ENCODE data around the gene CD48.
A peak's percentile ranks its signal among the peaks of the same experiment; 100 is the strongest.
"Not testable (repeated sequence)": the region's sequence is repeated elsewhere in the genome, so short reads cannot be mapped to it uniquely, and the experiment has no call there.

Gene CD48

DNA sequence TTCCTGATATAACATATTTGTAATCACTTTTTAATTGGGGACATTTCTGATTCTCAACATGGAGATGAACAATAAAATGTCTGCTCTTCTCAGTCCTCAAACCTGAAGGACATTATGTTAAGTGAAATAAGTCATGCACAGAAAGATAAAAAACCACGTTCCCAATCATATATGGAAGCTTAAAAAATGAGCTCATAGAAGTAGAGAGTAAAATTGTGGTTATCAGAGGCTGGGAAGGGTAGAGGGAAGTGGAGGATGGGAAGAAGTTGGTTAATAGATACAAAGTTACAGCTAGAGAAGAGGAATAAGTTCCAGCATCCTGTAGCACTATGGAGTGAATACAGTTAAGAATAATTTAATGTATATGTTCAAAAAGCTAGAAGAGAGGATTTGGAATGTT lies 1.5 kb upstream of the CD48 start:
- no peak for DNase-seq (ENCODE audit: low read depth)

DNA sequence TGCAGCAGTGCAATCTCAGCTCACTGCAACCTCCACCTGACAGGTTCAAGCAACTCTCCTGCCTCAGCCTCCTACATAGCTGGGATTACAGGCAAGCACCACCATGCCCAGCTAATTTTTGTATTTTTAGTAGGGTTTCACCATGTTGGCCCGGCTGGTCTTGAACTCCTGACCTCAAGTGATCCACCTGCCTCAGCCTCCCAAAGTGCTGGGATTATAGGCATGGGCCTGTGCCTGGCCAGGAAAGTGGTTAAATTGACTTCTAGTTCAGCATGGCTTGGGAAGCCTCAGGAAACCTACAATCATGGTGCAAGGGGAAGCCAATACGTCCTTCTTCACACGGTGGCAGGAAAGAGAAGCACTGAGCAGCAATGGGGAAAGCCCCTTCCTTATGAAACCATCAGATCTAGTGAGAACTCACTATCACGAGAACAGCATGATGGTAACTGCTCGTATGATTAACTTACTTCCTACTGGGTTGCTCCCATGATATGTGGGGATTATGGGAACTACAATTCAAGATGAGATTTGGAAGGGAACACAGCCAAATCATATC lies 981 bp upstream of the CD48 start:
- DNase-seq (ENCODE audit: low read depth), result not testable (repeated sequence)

DNA sequence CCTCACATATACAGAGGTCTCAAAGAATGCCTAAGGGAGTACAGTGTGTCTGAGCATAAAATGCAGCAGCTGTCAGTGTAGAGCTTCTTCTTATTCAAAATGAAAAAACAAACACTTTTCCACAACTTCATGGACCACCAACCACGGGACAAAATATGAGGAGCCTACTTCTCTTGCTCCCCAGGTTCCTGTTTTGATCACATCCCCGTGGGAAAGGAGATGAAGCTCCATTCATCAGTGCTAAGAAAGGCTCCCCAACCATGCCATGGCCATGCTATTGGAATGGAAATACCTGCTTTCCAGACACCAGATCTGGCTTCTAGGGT lies 383 bp downstream of the CD48 start:
- DNase-seq (ENCODE audit: low read depth), result no peak

- no peak for DNase-seq (ENCODE audit: low read depth)
Observed at GRCh38 chr1:160710517-160711252, 937 bp downstream of the CD48 start.

DNA sequence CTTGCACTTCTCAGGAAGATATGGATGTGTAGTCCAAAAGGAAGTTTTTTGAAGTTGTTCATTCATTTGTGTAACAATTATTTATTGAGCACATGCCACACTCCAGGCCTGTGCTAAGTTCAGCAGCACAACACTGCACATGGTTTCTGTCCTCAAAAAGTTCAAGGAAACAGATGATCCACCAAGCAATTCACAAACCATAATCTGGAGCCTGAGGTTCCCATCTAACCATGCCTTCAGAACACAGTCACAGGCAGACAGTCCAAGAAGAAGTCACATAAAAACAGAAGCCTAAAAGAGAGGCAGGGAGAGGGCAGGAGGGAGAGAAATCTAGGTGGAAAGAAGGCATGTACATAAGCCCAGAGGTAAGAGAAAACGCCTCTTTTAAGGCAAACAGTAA lies 1.9 kb downstream of the CD48 start:
- no peak for DNase-seq (ENCODE audit: low read depth)

DNA sequence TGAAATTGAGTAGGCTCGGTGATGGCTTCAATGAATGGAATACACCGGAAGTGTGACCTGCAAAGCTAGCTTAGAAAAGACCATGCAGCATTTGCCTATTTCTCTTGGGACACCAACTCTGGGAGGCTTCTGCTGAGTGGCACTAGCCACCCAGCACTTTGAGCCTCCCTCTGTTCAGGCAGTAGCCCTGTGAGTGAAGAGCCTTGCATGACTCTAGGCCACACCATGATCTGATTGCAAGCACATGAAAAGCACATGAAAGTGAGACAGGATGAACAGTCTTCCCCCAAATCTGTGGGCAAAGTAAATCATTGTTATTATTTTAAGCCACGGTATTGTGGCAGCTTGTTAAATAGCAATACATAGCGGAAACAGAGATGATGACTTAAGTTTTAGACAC lies 2.8 kb downstream of the CD48 start:
- no peak for DNase-seq (ENCODE audit: low read depth)

GRCh38 chr1:160708118-160708517 lies 3.5 kb downstream of the CD48 start:
- no peak for DNase-seq (ENCODE audit: low read depth)

DNA sequence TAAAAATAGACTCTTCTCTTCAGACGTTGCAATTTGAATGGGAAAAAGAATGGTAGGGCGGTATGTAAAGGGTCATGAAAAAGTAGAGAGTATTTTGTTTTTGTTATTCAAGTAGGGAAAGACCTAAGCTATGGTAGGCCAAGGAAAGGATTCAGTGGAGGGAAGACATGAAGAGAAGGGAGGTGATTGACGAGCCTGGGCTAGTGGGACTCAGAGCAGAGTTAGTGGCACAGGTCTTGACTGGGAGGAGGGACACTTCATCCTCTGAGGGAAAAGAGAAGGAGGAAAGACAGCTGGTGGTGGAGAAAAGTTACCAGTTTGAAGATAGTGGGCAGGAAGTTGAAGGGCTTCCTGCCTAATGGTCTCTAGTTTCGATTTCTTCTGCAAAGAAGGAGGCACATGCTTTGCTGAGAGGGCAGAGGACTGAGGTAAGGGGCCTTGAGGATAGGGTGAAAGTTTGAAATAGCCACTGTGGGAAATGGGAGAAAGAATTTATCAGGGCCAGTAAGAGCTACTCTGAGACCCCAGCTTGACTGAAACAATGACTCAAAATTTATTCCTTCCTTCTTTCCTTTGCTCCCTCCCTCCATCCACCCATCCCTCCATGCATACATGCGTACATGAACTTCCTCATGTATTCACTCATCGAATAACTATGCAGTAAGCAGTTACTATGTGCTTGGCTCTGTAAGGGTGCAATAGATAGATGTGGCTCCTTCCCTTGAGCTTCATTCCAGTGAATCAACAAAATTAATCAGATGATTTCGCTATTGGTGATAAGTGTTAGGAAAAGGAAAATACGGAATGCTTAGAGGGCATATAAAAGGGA lies 4.2 kb downstream of the CD48 start:
- no peak for DNase-seq (ENCODE audit: low read depth)

DNA sequence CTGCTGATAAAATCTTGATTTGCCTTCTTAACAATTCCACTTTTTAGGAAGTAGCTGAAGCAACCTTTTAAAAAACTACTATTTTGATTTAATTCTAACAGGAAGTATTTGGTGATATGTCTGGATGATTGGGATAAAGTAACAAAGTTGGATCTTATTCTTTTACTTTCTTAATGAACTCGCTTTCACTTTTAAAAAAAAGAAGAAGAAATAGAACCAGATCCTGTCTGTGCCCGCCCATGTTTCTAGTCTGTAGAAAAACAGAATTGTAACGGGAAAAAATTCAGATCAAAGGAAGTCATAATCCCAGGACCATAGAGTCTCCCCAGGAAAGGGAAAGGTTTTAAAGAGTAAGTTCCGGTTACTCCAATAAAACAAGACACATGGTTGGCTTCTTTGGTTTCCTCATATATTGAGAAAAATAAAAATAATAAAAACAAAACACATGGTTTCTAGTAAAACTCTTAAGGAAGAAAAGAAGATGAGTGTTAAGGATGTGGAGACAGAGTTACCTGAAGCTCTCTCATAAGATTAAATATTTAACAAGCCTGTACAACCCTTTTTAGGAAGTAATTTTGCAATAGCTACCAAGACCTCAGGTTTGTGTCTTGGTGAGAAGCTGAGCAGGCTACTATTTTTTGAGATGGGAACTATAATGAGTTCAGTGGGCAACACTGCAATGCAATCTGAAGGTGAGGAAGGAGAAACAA lies 4.9 kb downstream of the CD48 start:
- no peak for DNase-seq (ENCODE audit: low read depth)

DNA sequence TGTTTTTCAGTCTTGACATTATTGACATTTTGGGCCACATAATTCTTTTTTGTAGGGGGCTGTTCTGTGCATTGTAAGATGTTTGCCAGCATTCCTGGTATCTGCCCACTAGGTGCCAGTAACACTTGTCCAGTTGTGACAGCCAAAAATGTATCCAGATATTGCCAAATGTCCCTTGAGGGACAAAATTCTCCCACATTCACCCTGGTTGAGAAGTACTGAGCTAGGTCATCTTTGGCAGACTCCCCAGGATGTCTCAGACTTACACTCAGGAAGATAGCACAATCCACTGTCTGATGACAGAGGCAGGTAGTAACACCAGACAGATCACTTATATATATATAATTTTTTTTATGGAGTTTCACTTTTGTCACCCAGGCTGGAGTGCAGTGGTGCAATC lies 5.9 kb downstream of the CD48 start:
- DNase-seq (ENCODE audit: low read depth), result no peak

- not testable (repeated sequence) for DNase-seq (ENCODE audit: low read depth)
Observed at GRCh38 chr1:160705212-160705621, 6.4 kb downstream of the CD48 start.

GRCh38 chr1:160704250-160704649 lies 7.4 kb downstream of the CD48 start:
- no peak for DNase-seq (ENCODE audit: low read depth)

DNA sequence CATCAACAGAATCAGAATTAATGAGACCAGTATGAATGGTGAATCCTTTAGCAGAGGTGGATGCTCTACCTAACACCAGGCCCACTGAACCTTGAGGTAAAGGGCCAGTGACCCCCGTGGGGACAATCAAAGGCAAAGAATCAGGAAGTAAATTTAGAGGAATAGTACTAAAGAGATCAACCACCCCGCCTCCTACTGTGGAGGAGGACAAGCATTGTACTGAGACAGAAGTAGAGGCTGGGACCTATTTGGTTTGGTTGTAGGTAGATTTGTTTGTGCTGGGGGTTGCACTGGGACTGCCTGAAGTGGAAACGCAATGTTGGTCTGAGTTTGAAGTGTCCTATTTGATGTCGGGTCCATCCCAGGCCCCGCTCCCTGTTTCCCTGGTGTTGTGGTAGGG lies 9.5 kb downstream of the CD48 start:
- DNase-seq (ENCODE audit: low read depth), result no peak

GRCh38 chr1:160692390-160692789 lies 19.2 kb downstream of the CD48 start:
- DNase-seq (ENCODE audit: low read depth), result not testable (repeated sequence)

DNA sequence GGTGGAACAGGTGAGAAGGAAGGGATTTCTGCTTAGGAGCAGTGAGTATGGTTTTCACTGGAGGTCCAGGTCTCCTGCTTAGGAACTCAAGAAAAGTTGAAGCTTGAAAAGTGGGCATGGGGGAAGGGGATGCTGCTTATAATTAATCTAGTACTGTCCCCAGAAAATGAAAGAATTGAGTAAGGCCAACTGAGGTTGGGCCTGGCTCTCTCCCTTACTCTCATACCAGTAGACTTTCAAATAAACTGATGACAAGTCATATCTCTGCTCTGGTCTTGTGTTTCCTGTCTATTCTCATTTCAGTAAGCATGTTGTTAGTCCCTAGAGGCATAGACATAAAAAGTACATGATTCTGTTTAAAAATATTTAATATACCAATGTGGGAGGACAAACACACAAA lies 26.4 kb downstream of the CD48 start:
- DNase-seq (ENCODE audit: low read depth), result no peak

- no peak for DNase-seq (ENCODE audit: low read depth)
Observed at GRCh38 chr1:160682983-160683865, 28.4 kb downstream of the CD48 start.

- no peak for DNase-seq (ENCODE audit: low read depth)
Observed at GRCh38 chr1:160681891-160682140, 29.8 kb downstream of the CD48 start.

- DNase-seq (ENCODE audit: low read depth), result peak; percentile 10
Observed at GRCh38 chr1:160681066-160681890, 30.3 kb downstream of the CD48 start.

DNA sequence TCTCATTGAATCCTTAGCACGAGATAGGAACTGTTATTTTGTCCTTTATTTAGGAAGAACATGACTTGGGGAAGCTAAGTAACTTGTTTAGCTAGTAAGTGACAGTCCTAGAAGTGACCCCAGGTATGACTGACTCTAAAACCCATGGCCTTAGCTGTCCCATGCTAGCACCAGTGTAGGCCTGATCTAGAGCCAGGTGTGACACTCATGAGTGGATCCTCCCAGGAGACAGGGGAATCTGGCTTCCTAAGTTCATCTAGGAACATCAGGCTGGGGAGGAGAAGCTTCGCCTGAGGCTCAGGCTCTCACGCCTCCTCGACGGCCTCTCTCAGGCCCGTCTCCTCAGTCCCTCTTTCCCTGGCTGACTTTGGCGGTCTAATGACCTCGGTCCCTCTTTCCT lies 31.2 kb downstream of the CD48 start:
- no peak for DNase-seq (ENCODE audit: low read depth)

GRCh38 chr1:160679893-160680292 lies 31.7 kb downstream of the CD48 start:
- no peak for DNase-seq (ENCODE audit: low read depth)

All from GM04504 (cell line).